ENCODE results near the gene YWHAB.
"Not testable (repeated sequence)": the region's sequence is repeated elsewhere in the genome, so short reads cannot be mapped to it uniquely, and the experiment has no call there.

YWHAB gene

GRCh38 chr20:44866703-44867335 lies 18.7 kb upstream of the YWHAB start:
- no peak for TF ChIP-seq CTCF (IDR thresholded peaks at IDR 0.05; ENCODE audit: low read depth, low read length, missing control alignments)
- no peak for DNase-seq (ENCODE audit: extremely low read depth, low read depth)

GRCh38 chr20:44869471-44869870 lies 16.0 kb upstream of the YWHAB start:
- TF ChIP-seq CTCF (IDR thresholded peaks at IDR 0.05; ENCODE audit: low read depth, low read length, missing control alignments): no peak
- no peak overlapping the region for H3K4me3 ChIP-seq (replicated peaks; ENCODE audit: low read depth, low read length)
- no peak for DNase-seq (ENCODE audit: extremely low read depth, low read depth)

More at GRCh38 chr20:44866703-44867335, 18.7 kb upstream of the YWHAB start:
- no peak overlapping the region for H3K4me3 ChIP-seq (replicated peaks; ENCODE audit: low read depth, low read length)

GRCh38 chr20:44882360-44882759 lies 3.1 kb upstream of the YWHAB start:
- DNase-seq (ENCODE audit: extremely low read depth, low read depth); H3K4me3 ChIP-seq (replicated peaks; ENCODE audit: low read depth, low read length): not testable (repeated sequence)

GRCh38 chr20:44883214-44883902 lies 2.1 kb upstream of the YWHAB start:
- TF ChIP-seq CTCF (IDR thresholded peaks at IDR 0.05; ENCODE audit: low read depth, low read length, missing control alignments): no peak
- no peak overlapping the region for H3K4me3 ChIP-seq (replicated peaks; ENCODE audit: low read depth, low read length)
- DNase-seq (ENCODE audit: extremely low read depth, low read depth): no peak

- no peak for DNase-seq (ENCODE audit: extremely low read depth, low read depth)
- peak overlapping the region; percentile 70 for H3K4me3 ChIP-seq (replicated peaks; ENCODE audit: low read depth, low read length)
- TF ChIP-seq CTCF (IDR thresholded peaks at IDR 0.05; ENCODE audit: low read depth, low read length, missing control alignments): no peak
Observed at GRCh38 chr20:44884907-44885391, 556 bp upstream of the YWHAB start.

GRCh38 chr20:44886266-44886651 lies 754 bp downstream of the YWHAB start:
- TF ChIP-seq CTCF (IDR thresholded peaks at IDR 0.05; ENCODE audit: low read depth, low read length, missing control alignments): no peak
- H3K4me3 ChIP-seq (replicated peaks; ENCODE audit: low read depth, low read length): peak overlapping the region; percentile 70
- DNase-seq (ENCODE audit: extremely low read depth, low read depth): no peak

- no peak for DNase-seq (ENCODE audit: extremely low read depth, low read depth)
- TF ChIP-seq CTCF (IDR thresholded peaks at IDR 0.05; ENCODE audit: low read depth, low read length, missing control alignments): no peak
- H3K4me3 ChIP-seq (replicated peaks; ENCODE audit: low read depth, low read length): peak overlapping the region; percentile 70
Observed at GRCh38 chr20:44886828-44887227, 1.3 kb downstream of the YWHAB start.
